Stomach (tissue), 4 donors: ENCODE data around the gene ATG4D.

ENCODE experiments used
- CTCF ChIP-seq, 7 experiments: fragments of 450-650 bp in 4 of 7; fragments of 200-600 bp in 3 of 7; sonication (generic) in 3 of 7; IDR thresholded peaks; one replicate each; pipeline ENCODE4 v1.5.1; 2016 to 2019; ENCODE audit warnings: antibody characterized with exemption in 7 of 7, control low read depth in 2 of 7, mild to moderate bottlenecking in 1 of 7
- EP300 ChIP-seq: sonication (generic); formaldehyde crosslinking; IDR thresholded peaks from one replicate; pipeline ENCODE4 v1.6.1; 2017; ENCODE audit warnings: antibody characterized with exemption
- POLR2A ChIP-seq, 4 donors: fragments of 450-650 bp; IDR thresholded peaks; one replicate each; pipeline ENCODE4 v1.6.1; 2016; ENCODE audit warnings: antibody characterized with exemption in 4 of 4, control low read depth in 2 of 4, mild to moderate bottlenecking in 1 of 4, moderate library complexity in 1 of 4
- POLR2AphosphoS5 ChIP-seq, 3 donors: sonication (generic); formaldehyde crosslinking; IDR thresholded peaks; one replicate each; pipeline ENCODE4 v1.6.1; 2016; ENCODE audit warnings: antibody characterized with exemption in 3 of 3

GRCh38 chr19:10508036-10508435 is 35.7 kb upstream of the ATG4D start:
- TF ChIP-seq POLR2A (IDR thresholded peaks at IDR 0.05) (no peak), CTCF (IDR thresholded peaks at IDR 0.05) (no peak), EP300 (no peak), POLR2AphosphoS5 (IDR thresholded peaks at IDR 0.05) (no peak)
